T-helper 22 cell (primary cell): ENCODE results near the gene MNAT1.
"Not testable (repeated sequence)": the region's sequence is repeated elsewhere in the genome, so short reads cannot be mapped to it uniquely, and the experiment has no call there.

Source experiments
- DNase-seq: peaks from one replicate; pipeline ENCODE4 v3.0.0-alpha.2; 2020; ENCODE audit warnings: low read depth

The MNAT1 gene

GRCh38 chr14:60734465-60735242 is at the start of gene MNAT1:
MNAT1 (plus strand) TSS chr14:60734761; CDS start chr14:60734863, 102 bp downstream.
- no peak for DNase-seq

- DNase-seq, result no peak
Measured at GRCh38 chr14:60686865-60687264, 47.7 kb upstream of the MNAT1 start.

GRCh38 chr14:60691383-60692113 is 43.0 kb upstream of the MNAT1 start:
- DNase-seq, result no peak

- DNase-seq, result no peak
Measured at GRCh38 chr14:60695327-60695726, 39.2 kb upstream of the MNAT1 start.

- no peak for DNase-seq
Measured at GRCh38 chr14:60700598-60700997, 34.0 kb upstream of the MNAT1 start.

GRCh38 chr14:60705100-60705499 is 29.5 kb upstream of the MNAT1 start:
- DNase-seq, result no peak

GRCh38 chr14:60707858-60708257 is 26.7 kb upstream of the MNAT1 start:
- no peak for DNase-seq

GRCh38 chr14:60710494-60710893 is 24.1 kb upstream of the MNAT1 start:
- DNase-seq, result no peak

- no peak for DNase-seq
Measured at GRCh38 chr14:60713513-60713912, 21.0 kb upstream of the MNAT1 start.

GRCh38 chr14:60720391-60720790 is 14.2 kb upstream of the MNAT1 start:
- no peak for DNase-seq

GRCh38 chr14:60720962-60721325 is 13.6 kb upstream of the MNAT1 start:
- no peak for DNase-seq

GRCh38 chr14:60721326-60722106 is 13.0 kb upstream of the MNAT1 start:
- peak; percentile 52 for DNase-seq

- DNase-seq, result no peak
Measured at GRCh38 chr14:60722107-60722356, 12.5 kb upstream of the MNAT1 start.

GRCh38 chr14:60722357-60723115 is 12.0 kb upstream of the MNAT1 start:
- DNase-seq, result no peak

- no peak for DNase-seq
Measured at GRCh38 chr14:60723116-60723906, 11.2 kb upstream of the MNAT1 start.

GRCh38 chr14:60723907-60724618 is 10.5 kb upstream of the MNAT1 start, which contains the start of gene SIX4:
SIX4 (minus strand) TSS chr14:60724351; CDS start chr14:60724074, 277 bp downstream.
- DNase-seq, result no peak

GRCh38 chr14:60731291-60731690 is 3.3 kb upstream of the MNAT1 start:
- DNase-seq, result not testable (repeated sequence)

GRCh38 chr14:60732840-60733483 is 1.6 kb upstream of the MNAT1 start:
- DNase-seq, result no peak

- no peak for DNase-seq
Measured at GRCh38 chr14:60735416-60735815, 855 bp downstream of the MNAT1 start.

GRCh38 chr14:60736494-60736893 is 1.9 kb downstream of the MNAT1 start:
- DNase-seq, result no peak
